HG02571 (cell line): Measurements from ENCODE around the gene RHBDD1.

Experiments
- ATAC-seq: cut with Tn5 transposase; IDR thresholded peaks from one replicate; pipeline ENCODE4 v1.9.1; 2021; ENCODE audit warnings: mild to moderate bottlenecking, moderate library complexity; ENCODE audit not compliant: unreplicated experiment

Gene RHBDD1

GRCh38 chr2:226910384-226910783 is 74.5 kb downstream of the RHBDD1 start:
- no peak for ATAC-seq

DNA sequence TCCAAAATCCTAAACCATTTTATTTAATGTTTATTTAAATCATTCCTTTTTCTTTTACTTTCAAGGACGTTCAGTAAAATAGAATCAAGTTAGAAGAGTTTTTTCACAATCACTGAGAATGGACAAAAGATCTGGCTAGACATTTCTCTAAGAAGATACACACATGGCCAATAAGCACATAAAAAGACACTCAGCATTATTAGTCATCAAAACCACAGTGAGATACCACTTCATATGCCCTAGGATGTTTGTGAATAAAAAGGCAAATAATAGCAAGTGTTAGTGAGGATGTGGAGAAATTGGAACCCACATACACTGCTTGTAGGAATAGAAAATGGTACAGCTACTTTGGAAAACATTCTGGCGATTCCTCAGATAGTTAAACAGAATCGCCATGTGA is 76.1 kb downstream of the RHBDD1 start:
- no peak for ATAC-seq

DNA sequence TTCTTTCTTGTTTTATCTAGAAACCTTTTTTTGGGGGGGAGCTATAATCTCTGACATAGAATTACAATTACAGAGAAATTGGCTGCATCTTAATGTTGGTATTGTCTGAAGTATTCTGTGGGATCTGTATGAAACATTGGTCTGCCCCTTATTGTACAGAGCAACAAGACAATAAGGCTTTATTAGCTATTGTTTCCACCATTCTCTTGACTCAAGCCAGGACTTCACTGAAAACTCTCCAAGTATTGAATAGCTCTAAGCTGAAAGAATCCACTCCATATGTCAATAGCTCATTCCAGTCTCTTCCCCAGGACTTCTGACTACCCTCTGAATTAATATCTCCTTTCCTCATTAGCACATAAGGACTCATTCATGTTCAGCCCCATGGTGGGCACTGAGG is 77.8 kb downstream of the RHBDD1 start:
- ATAC-seq, result no peak

DNA sequence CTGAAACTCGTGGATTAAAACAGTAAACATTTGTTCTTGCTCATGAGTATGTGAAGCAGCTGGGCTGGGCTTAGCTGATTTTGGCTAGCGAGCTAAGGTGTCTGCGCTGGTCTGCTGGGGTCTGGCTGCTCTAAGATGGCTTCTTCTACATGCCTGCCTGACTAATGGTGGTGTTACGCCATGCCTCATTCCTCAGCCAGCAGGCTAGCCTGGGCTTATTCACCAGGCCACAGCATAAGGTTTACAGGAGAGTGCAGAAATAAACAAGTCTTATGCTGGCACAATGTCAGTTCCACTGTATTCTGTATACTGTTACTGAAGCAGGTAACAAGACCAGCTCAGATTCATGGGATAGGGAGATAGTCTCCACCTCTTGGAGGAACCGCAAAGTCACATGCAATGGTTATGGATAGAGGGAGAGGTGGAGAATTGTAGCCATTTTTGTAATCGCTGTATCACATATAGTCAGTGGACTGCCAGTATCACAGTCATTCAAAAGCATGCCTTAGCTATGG is 80.0 kb downstream of the RHBDD1 start:
- no peak for ATAC-seq

DNA sequence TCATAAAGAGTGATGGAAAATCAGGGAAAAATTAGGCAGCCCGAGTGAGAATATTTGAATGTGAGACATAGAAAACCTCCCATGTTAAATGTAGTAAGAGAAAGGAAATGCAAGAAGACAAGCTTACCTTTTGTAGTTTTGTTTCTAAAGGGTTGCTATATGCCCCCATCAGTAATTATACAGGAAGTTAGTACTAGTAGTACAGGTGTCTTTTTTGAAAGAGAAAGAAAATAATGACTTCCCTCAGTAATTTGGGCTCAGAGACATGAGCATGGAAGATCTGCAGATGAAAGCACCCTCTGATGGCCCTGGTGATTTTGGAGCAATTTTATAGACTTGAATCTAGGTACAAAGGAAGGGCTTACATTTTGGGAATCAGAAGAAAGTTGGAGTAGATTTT is 80.8 kb downstream of the RHBDD1 start:
- peak; percentile 80 for ATAC-seq

DNA sequence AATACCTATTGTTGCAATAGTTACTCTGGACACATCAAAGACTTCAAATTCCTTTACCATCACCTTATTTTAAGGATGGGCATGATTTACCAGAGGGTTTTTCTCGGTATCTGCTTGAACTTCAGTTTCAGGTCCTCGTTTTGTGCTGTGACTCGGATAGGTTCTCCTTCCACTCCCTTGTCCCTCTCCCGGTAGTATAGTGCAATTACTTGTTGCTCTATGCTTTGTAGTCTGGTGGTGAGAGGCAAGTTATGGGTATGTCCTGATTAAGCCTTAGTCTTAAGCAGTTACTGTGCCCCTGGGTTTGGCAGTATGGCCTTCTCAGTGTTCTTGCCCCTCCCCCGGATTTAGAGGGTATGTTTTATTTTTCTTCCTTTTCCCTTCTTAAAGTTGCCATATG is 96.6 kb downstream of the RHBDD1 start:
- ATAC-seq, result no peak

DNA sequence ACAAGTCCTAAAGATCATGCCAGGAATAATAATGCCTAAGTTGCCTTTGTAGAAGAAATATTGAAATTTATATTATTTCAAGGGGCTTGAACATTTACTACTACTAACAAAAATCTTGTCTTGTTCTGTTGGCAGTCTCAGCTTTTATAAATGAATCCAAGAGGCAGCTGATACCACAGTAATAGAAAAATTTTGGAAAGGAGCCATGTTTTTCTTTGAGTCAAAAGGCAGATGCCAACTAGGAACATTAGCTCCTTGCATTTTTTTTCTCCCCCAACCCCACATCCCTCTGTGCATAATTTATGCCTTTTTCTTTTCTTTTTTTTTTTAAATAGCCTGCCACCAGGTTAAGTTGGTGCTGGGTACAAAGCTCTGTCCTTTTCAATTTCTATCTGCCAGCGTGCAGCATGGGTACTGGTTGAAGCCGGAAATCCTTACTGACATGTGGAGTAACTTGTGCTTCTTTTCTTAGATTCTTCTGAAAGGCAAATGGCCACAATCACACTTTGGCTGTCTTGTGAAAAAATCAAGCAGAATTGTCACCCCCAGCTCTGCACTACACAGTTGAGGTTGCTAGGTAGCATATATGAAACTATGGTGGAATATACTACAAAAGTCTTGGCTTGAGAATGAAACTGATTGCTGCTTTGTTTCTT is 98.8 kb downstream of the RHBDD1 start:
- ATAC-seq, result no peak

DNA sequence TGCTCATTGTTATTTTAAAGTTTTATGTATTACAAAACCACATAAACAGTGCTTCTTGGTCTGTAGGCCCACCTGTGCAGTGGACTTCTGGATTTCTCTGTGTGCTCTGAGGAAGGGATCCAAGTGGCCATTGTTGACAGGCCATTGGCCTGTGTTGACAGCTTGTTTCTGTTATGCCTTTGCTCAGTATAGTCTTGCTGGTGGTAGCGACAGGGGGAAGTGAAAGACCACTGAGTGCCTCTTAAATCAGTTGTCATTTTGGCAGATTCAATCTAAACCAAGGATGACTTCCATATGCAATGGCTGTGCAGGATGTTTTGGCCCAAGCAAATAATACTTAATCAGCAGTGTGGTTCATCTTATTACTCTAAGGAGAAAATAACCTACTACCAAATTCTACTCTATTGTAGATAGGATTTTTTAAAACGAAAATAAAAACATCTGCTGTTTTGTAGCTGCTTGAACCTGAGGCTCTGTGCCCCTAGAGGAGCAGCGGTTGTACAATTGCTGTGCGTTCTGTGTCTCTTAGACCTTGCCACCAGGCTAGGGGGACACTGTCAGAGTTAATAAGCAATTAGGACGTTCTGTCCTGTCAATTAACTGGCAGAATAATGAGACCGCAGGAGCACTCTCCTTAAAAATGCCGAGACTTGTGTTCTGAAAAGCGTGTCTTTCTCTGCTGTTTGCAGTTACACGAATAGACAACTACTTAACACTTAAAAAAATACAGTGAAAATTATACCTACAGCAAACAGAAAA is 108.2 kb downstream of the RHBDD1 start:
- peak; percentile 59 for ATAC-seq

DNA sequence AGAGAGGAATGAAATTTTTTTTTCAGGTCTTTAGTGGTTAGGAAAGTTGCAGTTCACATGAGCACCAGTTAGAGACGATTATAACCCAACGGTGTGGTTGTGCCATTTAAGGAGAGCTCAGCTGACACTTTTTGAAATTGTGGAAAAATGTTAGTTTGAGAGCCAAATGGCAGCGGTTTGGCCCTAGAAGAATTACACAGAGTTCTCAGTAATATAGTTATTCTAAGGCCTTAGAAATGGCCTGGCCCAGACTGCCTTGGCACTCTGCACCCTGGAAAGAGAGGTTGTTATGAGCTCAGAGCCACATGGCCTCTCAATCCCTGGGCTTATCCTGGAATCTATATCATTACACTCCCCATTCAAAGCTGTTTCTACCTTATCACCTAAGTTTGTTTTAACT is 117.4 kb downstream of the RHBDD1 start:
- ATAC-seq, result no peak

- ATAC-seq, result no peak
These were observed 118.0 kb downstream of the RHBDD1 start for GRCh38 chr2:226953826-226954225.

DNA sequence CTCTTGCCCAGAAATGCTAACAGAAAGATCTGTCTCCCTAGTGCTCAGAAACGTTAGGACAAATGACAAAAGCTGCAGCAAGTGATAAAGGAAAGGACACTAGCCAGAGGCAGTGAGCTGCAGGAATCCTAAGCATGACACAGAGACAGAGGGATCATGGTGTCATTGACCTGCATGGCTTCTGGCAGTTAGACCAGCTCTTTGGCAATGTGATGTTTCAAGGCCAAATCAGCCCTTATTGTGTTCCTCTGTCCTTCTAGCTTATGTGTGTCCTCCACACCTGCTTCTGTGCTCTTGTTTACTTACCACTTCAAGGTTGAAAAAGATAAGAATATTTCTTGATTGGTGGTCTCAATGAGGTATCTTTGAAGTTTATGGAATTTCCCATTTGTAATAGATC is 120.8 kb downstream of the RHBDD1 start:
- ATAC-seq, result no peak

DNA sequence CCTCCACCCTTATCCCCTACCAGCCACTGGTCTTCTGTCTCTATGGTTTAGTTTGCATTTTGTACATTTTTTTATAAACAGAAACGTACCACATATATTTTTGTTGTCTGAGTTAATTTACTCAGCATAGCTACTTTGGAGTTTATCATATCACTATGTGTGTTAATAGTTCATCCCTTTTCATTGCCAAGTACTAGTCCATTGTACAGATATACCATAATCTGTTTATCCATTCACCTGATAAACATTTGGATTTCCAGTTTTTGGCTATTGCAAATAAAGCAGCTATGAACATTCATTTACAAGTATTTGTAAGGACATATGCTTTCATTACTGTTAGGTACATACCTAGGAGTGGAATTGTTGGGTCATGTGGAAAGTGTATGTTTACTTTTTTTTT is 123.6 kb downstream of the RHBDD1 start:
- ATAC-seq, result no peak

DNA sequence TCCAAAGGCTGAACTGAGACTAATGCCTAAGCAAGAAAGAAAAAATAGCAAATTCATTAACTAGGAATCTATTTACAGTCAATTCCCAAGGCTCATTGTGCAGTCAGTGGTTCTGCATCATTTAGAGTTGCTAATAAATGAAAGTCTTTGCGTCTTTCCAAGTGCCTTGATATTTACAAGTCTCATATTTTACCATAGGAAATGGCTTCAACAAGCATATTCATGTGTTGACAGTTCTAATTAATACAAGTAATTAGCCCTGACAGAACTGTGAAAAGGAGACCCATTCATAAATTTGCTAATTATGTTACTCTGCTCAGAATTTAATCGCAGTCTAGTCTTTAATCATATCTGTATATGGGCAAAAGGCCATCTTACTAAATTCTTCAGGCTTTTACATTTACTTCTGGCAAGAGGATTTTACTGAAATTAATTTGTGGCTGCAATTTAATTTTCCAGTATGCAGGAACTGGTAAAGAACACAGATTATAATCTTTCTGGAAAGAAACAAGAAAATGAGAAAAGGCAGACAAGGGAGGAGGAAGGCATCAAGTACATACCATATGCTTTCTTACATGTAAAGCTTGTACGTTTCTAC is 126.4 kb downstream of the RHBDD1 start:
- ATAC-seq, result no peak

DNA sequence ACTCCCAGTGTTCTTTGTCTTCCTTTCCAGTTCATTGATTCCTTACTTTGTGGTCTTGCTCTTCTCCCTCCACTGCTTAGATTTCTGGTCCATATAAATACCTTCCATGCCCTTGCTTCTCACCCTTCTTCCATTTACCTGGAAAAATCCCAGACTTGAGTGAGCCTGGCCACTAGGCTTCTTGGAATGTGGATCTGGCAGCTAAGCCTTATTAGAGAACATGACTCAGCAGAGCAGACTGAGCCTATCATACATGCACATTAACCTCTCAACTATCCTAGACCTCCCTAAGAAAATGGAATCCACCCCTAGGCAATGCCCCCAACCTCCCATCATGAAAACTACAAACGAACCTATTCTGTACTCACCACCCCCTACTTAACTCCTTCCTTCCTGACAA is 127.7 kb downstream of the RHBDD1 start:
- no peak for ATAC-seq

DNA sequence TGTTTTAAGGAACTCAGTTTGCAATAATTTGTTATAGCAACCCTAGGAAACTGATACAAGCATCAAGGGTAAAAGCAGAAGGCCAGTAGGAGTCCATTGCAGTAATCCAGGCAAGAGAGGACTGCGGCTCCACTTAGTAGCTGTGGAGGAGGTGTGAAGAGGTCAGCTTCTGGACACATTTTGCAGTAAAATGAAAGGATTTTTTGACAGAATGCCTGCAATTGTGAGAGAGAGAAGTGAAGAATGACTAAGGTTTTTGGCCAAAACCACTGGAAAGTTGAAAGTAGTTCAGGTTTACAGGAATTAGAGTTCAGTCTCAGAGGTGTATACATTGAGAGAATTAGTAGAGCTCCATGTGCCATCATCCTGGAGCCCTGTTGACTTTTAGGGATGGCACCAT is 129.5 kb downstream of the RHBDD1 start:
- ATAC-seq, result no peak

- ATAC-seq, result no peak
These were observed 133.7 kb downstream of the RHBDD1 start for GRCh38 chr2:226969417-226970080.

DNA sequence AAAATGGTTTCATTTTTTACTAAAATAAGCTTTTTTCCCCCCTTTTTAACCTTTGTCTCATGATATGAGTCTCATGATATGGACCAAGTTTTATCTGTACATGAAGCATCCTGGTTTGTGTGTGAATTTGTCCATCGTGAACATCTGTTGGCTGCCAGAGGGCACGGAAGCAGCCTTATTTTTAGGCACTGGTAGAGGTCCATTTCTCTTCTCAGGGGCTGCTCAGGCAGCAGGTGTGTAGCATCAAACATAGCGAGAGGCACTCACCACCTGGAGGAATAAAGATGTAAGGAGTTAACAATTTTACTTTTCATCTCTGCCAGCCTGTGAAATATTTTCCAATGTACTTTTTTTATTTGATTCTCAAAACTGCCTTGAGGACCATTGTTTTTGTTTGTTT is 134.5 kb downstream of the RHBDD1 start:
- ATAC-seq, result no peak

DNA sequence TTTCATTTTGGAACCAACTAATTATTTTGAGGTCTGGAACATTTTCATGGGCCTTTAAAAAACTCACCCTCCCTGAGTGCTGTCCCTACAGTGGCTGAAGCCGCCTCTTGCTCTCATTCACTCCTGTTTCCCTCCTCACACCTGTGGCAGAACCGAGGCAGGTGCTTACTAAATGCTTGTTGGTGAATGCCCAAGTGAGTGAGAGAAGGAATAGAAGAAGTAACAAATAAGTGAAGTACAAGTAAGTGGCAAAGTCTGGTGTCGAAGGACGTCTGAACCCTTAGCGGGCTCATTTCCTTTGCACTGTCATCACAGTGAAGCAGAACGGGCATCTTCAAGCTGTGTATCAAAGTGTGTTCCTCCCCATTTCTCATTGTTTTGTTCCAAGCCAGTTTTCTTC is 135.2 kb downstream of the RHBDD1 start:
- peak; percentile 46 for ATAC-seq

DNA sequence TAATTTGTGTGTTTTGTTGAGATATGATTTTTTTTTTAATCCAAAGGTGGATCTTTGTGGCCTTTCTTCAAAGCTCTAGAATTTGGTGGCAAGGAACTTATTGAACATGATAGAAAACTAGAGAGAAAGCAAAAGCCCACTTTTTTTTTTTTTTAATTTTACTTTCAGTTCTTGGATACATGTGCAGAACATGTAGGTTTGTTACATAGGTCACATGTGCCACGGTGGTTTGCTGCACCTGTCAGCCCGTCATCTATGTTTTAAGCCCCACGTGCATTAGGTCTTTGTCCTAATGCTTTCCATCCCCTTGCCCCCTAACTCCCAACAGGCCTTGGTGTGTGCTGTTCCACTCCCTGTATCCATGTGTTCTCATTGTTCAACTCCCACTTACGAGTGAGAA is 135.9 kb downstream of the RHBDD1 start:
- ATAC-seq, result peak; percentile 41

DNA sequence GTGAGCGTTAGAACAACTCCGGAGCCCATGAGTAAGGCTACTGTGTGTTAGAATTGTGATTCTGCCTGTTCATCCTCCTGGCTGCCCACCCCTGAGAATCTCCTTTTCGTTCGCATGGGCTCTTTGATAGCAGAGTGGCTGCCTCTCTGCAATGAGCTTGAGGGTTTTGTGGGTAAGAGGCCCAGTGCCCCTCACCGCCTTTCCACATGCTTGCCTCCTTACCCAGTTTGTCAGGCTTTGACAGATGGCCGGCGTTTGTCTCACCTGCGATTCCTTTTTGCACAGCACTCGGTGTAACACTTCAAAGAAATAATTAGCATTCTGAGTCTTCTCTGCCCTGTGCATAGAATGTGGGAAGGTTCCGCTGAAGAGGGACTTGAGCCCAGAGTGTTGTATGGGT is 138.0 kb downstream of the RHBDD1 start:
- ATAC-seq, result no peak

GRCh38 chr2:226977775-226978190 is 141.9 kb downstream of the RHBDD1 start:
- ATAC-seq, result no peak

DNA sequence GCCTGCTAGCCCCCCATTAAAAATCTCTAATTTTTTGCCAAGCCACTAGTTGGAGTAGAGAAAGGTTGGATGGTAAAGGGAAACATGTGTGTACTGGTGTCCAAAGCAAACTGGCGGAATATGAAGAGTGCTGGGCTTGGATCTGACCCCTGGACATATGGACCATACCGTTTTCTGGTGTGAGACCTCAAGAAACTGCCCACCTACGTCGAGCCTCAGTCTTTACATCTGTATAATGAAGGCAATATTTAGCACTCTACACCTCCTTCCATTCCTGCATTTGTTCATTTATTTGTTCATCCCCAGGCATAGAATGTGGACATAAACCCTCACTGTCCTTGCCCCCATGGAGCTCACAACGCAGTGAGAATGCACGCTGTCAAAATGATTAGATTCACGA is 142.4 kb downstream of the RHBDD1 start:
- ATAC-seq, result no peak
